SK-N-DZ (cell line): ENCODE results near the gene ZFYVE27.

Experiments
- DNase-seq: peaks from one replicate; pipeline ENCODE4 v3.0.0-alpha.2; 2015; ENCODE audit warnings: low spot score

The ZFYVE27 gene

DNA sequence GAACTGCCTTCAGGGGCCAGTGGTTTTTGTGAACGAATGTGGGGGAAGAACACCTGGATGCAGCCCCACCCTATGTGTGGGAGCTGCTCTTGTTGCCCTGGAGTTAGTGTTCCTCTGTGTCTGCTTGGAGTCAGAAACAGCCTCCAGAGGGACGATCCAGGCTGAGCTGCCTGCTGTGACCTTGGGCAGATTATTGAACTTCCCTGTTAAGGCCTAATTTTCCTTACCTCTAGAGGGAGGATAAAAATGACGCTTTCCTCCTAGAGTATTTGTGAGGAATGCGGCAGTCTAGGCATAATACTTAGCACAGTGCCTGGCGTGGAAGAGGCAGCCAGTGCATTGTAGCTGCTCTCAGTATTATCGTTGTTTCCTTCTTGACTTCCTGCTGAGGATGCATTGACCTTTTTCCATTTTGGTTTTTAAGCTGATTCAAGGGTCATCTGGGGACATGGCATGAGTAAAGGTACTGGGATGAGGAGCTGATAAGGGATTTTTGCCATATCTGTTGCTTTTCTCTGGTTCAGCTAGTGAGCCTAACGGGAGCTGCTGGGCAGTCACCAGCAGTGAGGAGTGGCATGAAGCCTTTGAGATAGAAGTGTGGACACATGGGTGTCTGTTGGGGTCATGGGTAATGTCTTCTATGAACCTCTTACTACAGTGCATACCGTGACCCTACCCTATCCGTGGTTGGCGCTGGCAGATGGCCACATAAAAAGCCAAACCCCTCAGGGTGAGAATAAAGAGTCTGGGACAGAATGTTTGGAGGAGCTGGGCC is 6.4 kb downstream of the ZFYVE27 start:
- DNase-seq, result peak; percentile 29

GRCh38 chr10:97744405-97745035 is 7.6 kb downstream of the ZFYVE27 start:
- peak; percentile 97 for DNase-seq

DNA sequence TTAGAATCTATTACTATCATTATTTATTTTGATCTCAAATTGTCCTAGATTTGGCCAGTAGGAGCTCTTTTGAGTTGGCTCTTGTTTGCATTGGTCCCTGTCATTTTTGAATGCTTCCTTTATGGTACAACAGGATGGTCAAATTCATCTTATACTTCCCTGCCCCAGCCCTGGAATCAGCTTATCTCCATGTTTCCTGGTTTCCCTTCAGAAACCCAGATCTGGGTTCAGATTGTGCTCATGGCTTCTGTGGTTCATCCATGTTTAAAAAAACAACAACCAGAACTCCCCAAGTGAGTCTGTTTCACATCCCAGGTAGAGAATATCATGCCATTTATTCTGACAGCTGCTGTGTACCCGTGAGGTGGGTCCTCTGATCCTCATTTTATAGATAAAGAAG is 10.6 kb downstream of the ZFYVE27 start:
- DNase-seq, result peak; percentile 89

- DNase-seq, result peak; percentile 76
Observed at GRCh38 chr10:97748116-97748515, 11.2 kb downstream of the ZFYVE27 start.

DNA sequence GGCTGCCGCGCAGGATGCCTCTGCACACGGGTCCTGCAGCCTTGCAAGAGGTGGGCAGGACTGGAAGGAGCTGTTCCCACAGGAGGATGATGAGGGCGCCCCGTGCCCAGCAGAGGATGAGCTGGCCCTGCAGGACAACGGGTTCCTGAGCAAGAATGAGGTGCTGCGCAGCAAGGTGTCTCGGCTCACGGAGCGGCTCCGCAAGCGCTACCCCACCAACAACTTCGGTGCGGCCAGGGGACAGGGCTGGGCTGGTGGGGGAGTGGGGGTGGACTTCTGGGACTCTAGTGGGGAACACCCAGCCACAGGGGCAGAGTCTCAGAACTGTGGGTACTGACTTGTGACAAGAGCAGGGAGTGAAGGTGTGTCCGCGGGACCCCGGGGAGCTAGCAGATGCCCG is 16.0 kb downstream of the ZFYVE27 start:
- DNase-seq, result no peak

GRCh38 chr10:97754726-97755125 is 17.8 kb downstream of the ZFYVE27 start:
- no peak for DNase-seq

DNA sequence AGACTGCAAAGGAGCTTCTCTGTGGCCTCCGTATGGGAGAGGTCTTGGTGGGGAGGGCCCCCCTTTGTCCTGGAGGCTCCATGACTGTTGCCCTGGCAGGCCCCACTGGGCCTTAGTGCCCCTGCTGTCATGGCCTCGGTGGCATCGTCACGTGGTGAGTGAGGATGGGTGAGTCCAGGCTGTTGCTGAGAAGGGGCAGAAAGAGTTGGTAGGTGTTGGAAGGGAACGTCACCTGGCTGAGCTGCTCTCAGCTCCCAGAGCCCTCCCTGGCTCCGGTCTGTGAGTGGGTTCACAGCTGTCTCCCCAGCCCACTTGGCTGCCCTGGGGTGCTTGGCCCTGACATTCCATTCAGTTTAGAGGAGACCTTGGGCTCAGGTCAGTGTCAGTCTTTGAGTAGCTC is 18.8 kb downstream of the ZFYVE27 start:
- DNase-seq, result no peak

DNA sequence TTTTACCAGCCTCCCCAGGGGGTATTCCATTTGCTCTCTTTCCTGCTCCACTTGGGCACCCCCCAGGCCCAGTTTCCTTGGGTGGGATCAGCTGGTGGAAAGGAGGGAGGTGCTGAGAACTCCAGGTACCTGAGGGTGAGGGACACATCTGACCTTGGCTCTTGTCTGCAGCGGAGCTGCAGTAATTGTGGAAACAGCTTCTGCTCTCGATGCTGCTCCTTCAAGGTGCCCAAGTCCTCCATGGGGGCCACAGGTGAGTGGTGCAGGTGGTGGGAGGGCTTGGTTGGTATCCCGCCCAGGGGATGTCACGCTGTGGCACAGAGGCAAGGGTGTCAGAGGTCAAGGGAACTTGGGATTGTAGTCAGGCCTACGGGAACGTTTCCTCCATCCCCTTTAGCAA is 20.5 kb downstream of the ZFYVE27 start:
- DNase-seq, result no peak

- DNase-seq, result peak; percentile 73
Observed at GRCh38 chr10:97759158-97759887, 22.4 kb downstream of the ZFYVE27 start.

- DNase-seq, result no peak
Observed at GRCh38 chr10:97759946-97760345, 23.0 kb downstream of the ZFYVE27 start.

GRCh38 chr10:97760461-97761257 is 23.7 kb downstream of the ZFYVE27 start:
- no peak for DNase-seq

DNA sequence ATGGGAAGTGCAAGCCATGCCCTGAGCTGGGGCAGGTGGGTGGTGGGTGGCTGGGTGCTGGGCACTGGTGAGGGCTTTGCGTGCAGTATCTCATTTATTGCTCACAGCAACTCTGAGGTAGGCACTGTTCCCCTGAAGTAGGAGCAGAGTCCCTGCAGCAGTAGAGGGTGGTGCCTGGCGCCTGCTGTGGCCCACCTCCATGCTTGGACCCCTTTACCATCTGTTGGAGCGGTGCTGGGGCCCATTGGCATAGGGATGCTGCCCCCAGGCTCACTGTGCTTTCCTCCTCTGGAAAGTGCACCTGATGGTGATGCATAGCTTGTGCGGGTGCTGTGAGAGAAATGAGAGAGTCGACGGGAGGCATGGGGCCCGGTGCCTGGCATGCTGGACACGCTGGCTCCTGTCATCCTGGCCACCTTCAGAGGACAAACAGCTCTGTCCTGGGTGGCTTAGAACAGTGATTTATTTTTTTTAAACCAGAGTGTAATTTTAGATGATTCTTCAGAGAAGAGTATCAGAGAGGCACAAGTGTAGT is 24.5 kb downstream of the ZFYVE27 start:
- no peak for DNase-seq

DNA sequence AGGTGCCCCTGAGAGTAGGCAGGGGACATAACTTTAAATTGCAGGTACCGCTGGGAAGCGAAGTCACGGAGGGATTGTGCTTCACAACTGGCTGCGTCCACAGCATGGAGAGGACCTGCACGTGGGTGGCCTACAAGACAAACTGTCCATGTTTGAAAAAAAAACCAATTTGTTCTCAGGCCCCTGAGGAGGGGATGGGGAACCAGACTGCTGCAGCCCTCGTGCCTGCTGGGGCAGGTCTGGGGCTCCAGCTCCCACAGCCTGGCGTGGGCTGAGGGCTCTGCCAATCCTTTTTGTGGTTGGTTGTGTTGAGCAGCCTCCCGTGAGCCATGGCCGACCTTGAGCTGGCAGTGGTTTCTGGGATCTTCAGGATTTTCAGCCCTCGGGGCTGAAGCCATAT is 25.1 kb downstream of the ZFYVE27 start:
- DNase-seq, result no peak

DNA sequence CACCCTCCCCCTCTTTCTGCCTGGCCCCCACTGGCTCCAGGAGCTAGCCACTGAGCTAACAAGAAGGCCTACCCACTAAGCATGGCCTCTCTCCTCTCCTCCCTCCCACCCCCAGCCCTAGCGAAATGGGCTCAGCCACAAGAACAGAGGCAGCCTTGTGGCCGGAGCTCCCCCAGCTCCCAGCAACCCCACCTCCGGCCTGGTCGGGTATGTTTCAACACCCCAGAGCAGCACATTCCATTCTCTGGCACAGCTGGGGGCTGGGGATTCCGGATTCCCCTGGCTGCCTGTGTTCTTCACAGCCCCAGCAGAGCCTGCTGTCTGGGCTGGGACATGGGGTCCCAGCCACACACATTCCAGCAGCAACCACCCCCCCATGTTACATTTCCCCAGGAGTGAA is 25.9 kb downstream of the ZFYVE27 start:
- DNase-seq, result no peak

DNA sequence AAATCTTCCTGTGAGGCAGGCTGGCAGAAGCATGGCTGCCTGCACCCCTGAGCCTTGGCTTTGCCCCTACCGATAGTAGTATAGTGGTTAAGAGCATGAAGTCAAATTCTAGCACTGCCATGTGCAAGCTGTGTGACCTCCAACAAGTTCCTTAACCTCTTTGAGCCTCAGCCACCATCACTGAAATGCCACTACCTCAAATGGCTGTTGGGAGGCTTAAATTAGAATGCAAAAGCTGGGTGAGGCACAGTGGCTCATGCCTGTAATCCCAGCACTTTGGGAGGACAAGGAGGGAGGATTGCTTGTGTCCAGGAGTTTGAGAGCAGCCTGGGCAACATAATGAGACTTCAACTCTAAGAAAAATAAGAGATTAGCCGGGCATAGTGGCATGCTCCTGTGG is 26.5 kb downstream of the ZFYVE27 start:
- no peak for DNase-seq

DNA sequence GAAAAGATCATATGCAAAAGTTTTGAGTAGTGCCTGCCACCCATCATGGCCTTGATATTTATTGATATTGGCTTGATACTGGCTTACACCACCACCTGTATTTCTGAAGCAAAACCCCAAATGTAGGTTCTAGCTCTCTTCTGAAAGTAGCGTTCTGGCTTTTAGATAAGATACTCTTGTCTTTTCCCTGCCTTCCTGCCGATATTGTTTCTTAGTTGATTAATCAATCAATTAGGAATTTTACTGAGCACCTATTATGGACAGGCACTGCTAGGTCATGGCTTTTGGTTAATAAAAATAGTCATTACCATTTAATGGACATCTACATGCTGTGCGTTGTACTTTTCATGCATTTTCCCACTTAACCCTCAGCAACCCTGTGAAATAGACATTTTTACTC is 27.0 kb downstream of the ZFYVE27 start:
- no peak for DNase-seq

- DNase-seq, result no peak
Observed at GRCh38 chr10:97764519-97764931, 27.6 kb downstream of the ZFYVE27 start.

DNA sequence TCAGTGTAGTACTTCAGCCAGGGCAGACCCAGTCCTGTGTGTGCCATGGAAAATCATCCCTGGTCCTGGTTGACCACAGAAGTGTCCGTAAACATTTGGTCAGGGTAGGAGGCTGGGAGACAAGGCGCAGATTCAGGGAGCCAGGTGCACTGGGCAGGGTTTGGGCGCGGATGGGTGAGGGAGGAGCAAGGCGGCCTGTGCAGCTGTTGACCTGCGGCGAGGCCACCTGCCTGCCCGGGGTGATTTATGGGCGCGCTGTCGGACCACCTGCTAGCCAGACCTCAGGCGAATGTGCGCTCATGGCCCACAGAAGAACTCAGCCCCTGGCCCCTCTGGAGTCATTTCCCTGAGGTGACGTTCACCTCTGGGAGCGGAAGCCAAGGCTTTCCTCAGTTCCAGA is 28.3 kb downstream of the ZFYVE27 start:
- no peak for DNase-seq

DNA sequence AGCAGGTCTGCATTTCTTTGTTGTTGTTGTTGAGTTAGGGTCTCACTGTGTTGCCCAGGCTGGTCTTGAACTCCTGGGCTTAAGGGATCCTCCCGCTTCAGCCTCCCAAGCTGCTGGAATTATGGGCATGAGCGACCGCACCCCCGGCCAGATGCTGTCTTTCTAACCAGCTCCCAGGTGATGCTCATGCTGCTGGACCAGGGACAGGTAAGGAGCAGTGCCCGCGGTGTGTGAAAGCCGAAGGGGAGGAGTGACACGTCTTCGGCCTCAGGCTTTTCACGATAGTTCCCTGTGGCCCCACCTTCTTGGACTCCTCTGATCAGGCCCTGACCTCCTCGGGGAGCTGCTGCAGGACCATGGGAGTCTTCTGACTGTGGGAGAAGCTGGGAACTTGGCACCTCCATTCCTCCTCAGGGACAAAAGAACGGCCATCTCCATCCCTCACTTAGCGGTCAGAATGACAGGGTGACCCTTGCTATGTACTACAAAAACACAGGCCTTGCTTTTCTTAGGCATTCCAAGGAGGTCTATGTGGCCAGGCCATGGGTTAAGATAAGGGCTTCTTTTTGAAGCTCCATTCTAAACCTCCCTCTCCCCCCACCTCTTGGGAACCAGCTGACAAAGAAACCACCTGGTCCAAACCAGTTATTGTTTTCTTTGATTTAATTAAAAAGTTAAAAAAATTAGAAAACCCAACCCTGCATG is 29.3 kb downstream of the ZFYVE27 start:
- no peak for DNase-seq

GRCh38 chr10:97766996-97767924 is 30.3 kb downstream of the ZFYVE27 start:
- DNase-seq, result no peak
